Gastrocnemius medialis (tissue), 4 donors: ENCODE results near the gene ANKRD2.

Source experiments
- POLR2A ChIP-seq, 2 donors: fragments of 450-650 bp; IDR thresholded peaks; one replicate each; pipeline ENCODE4 v1.6.1; 2017; ENCODE audit warnings: antibody characterized with exemption in 2 of 2, mild to moderate bottlenecking in 2 of 2, moderate library complexity in 2 of 2
- TF ChIP-seq, protein P1 (sequence below), 5 experiments: fragments of 450-650 bp in 3 of 5; fragments of 200-600 bp in 2 of 5; sonication (generic) in 2 of 5; IDR thresholded peaks in 4 of 5; conservative IDR thresholded peaks in 1 of 5; 1 replicate in 4 of 5; 2 replicates in 1 of 5; pipeline ENCODE4 v1.5.1; 2016 to 2019; ENCODE audit warnings: antibody characterized with exemption in 5 of 5, mild to moderate bottlenecking in 3 of 5, moderate library complexity in 3 of 5

DNA sequence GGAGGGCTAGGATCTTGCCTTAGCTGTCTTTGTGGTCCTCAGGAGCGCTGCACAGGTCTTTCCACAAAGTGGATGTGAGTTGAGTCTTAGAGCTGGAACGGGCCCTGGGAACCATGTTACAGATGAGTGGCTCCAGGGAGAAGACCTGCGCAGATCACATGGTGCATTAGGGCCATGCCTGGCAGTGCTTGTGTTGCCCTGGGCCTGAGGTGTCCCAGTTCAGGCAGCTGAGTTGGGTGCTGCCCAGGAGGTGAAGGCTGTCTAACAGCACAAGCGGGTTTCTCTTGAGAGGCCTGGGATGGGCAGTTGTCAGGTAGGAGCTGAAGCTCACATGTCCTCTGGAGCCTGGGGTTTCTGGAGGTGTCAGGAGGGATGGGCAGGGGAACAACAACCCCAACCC, 33.7 kb upstream of the ANKRD2 start:
- TF ChIP-seq, protein P1, sequence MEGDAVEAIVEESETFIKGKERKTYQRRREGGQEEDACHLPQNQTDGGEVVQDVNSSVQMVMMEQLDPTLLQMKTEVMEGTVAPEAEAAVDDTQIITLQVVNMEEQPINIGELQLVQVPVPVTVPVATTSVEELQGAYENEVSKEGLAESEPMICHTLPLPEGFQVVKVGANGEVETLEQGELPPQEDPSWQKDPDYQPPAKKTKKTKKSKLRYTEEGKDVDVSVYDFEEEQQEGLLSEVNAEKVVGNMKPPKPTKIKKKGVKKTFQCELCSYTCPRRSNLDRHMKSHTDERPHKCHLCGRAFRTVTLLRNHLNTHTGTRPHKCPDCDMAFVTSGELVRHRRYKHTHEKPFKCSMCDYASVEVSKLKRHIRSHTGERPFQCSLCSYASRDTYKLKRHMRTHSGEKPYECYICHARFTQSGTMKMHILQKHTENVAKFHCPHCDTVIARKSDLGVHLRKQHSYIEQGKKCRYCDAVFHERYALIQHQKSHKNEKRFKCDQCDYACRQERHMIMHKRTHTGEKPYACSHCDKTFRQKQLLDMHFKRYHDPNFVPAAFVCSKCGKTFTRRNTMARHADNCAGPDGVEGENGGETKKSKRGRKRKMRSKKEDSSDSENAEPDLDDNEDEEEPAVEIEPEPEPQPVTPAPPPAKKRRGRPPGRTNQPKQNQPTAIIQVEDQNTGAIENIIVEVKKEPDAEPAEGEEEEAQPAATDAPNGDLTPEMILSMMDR (IDR thresholded peaks at IDR 0.05 in 4 of 5, conservative IDR thresholded peaks at IDR 0.05 in 1 of 5), result no peak
- no peak for TF ChIP-seq POLR2A (IDR thresholded peaks at IDR 0.05)
